Activated CD8-positive, alpha-beta memory T cell treated with anti-CD3 and anti-CD28 coated beads, Interleukin-2, amount 50 U/mL, for 48 hours (primary cell): ENCODE results near the gene OPA3.

Source experiments
- DNase-seq: peaks from one replicate; pipeline ENCODE4 v3.0.0-alpha.2; 2020

The OPA3 gene

DNA sequence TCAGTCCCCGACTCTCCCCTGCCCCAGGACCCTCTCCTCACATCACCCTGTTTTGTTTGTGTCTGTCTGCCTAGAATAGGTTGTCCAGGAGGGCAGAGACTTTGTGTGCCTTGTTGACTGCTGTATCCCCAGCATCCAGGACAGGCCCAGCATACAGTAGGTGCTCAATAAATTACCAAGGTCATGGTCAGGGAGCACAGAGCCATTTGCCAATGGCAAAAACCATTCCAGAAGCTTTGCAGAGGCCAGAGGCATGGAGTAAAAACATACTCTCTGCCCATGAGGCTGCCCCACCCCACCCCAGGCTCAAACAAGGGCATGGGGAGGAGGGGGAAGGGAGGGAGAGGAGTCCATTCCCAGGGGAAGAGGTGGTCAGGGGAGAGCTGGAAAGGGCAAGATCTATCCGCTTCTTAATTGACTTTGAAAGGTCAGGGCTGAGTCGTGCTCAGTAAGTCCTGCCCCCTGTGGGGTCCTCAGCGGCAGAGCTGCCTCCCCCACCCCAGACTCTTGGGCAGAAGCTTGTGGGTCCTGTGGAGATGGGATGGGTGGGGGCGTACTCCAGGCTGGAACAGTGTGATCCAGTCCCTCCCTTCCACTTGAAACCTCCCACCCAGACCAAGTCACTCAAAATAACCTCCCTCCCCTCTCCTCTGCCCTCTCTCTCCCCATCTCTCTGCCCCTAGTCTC, 13.0 kb upstream of the OPA3 start:
- no peak for DNase-seq

DNA sequence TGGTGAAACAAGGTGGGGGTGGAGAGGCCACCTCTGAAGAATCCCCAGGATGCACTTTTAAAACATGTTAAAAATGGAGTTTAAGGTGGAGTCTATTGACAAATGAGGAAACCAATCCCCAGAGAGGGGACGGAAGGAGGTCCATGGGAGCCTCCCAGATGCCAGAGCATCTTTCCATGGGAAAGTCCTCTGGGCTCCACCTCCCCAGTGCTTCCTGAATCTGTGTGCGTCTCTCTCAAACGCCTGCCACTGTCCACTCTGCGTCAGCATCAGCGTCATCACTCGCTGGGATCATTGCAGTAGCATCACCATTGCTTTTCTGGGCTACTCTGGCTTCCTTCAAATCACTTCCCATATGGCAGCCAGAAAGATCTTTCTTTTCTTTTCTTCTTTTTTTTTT, 11.2 kb upstream of the OPA3 start:
- DNase-seq, result no peak

DNA sequence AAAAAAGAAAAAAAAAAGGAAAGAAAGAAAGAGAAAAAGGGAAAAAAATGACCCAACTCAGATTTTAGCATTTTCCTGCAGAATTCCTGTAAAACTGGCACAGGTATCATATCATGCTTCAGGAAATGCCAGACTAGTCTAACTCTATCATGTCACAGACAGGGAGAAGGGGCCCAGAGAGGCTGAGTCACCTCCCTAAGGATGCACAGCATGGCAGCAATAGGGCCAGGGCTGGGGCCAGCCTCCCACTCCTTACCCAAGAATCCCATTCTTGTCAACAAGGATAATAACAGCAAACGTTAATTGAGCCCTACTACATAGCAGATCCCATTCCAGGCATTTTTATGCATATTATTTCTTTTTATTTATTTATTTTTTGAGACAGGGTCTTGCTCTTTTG, 8.9 kb upstream of the OPA3 start:
- no peak for DNase-seq

DNA sequence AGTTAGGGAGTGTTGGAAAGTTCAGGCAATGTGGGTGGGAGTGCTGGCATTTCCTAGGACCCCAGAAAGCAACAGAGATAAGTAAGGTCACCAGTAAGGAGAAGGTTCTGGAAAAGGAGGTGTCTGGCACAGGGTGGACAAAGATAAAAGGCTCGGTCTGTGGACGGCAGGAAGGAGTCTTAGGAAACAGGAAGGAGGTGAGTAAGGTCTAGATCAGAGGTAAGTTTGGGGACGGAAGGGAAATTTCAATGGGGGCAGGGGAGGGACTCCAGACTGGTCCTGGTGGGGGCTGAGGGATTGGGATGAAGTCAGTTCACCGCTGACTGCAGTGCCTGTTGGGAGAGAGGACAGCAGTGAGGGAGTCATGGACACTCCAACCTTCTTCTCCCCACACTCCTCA, 7.8 kb upstream of the OPA3 start:
- no peak for DNase-seq

DNA sequence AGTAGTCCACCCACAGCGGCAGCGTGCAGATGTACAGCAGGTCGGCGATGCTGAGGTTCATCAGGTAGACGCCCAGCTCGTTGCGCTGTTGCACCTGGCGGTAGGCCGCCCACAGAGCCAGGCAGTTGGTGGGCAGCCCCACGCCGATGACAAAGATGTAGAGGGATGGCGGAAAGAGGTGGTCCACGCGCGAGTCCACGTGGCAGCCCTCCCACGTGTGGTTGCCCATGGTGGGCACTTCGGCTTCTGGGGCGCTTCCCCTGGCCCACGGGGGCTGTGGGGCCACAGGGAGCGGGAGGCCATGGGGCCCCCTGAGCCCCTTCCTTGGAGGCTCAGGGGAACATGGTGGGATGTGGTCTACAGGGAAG, 7.0 kb upstream of the OPA3 start:
- no peak for DNase-seq

DNA sequence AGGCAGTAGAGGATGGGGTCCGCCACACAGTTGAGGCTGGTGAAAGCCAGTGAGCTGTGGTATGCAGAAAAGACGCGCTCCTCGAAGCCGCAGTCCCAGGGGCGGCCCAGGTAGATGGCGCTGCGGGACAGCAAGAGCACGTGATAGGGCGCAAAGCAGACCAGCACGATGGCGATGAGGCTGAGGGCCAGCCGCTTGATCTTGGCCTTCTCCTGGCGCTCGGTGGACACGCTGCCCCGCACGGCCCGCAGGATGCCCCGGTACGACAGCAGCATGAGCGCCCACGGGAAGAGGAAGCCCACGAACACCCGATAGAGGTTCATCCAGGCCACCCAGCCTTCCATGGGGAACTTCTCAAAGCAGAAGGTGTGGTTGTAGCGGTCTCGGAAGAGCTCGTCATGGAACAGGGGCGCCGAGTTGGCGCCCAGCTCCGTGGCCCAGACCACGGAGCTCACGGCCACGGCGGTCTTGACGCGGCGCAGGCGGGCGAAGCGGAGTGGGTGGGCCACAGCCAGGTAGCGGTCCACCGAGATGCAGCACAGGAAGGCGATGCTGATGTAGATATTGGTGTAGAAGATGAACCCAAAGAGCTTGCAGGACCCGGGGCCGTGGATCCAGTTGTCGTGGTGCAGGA, 6.5 kb upstream of the OPA3 start:
- DNase-seq, result peak; percentile 71

DNA sequence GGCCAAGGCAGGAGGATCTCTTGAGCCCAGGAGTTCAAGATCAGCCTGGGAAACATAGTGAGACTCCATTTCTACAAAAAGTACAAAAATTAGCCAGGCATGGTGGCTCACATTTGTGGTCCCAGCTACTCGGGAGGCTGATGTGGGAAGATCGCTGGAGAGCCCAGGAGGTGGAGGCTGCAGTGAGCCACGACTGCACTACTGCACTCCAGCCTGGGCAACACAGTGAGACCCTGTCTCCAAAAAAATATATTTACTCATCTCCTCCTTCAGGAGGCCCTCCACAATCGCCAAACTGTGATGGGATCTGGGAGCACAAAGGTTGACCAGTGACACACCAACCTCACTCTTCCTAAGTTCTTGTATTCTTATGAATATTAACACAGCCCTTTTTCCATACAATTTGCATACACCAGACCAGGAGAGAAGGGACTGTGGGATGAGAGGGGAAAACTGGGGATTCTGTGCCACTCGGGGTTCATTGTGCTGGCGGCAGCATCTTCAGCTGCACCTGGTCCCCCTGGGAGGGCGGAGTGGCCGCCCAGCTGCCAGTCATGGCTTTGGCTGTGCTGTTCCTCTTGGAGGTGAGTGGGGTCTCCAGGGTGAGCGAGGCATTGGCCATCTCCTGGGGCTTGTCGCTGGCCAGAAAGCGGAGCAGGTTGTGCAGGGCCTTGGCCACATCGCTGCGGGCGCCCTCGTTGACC, 5.8 kb upstream of the OPA3 start:
- DNase-seq, result no peak

DNA sequence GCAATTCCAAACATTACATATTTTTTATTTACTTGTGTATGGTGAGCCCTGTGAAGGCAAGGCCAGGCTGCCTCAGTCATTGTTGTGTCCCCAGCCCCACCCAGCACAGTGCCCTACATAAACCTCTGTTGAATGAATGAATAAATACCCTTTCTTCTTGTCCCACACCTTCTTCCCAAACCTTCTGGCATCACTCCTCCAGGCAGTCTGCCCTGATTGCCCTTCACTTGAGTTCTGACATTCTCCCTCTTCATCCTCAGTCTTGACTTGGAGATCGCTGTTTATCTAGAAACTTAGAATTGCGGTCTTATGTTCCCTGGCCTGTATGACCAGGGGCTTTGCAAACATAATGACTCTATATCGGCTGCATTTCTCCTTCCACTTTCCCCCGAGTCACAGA, 5.2 kb upstream of the OPA3 start:
- no peak for DNase-seq

DNA sequence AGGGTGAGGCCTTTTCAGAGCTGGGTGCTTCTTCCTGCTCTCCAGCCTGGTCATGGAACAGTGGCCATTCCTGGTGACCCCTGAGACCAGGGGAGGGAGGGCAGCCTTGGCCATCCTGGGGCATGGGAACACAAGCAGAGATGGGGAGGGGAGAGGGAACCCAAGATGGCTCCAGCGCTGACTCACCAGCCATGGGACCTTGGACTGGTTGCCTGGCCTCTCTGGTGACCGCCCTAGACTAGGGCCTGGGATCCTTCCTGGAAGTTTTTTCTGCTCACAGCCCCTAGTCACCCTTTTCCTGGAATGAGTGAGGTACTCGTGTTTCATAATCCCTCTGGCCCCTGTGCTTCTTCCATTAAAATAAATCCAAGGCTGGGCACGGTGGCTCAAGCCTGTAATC, 3.3 kb upstream of the OPA3 start:
- DNase-seq, result no peak

DNA sequence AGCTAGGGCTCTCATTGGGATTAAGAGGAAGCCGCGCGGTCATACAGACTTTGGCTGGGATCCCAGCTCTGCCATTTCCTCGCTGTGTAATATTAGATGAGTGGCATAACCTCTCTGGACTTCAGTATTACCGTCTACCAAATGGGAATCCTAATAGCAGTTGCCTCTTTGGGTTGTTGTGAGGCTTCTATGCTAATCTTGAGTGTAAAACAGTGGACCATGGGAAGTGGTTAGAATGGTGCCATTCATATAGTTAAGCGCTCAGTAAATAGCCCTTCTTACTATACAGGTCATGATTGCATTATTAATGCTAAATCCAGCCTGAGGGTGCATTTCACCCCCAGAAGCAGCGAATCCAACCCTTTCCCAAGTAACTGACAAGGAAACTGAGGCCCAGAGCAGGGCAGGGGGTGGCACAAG, 566 bp upstream of the OPA3 start:
- no peak for DNase-seq

DNA sequence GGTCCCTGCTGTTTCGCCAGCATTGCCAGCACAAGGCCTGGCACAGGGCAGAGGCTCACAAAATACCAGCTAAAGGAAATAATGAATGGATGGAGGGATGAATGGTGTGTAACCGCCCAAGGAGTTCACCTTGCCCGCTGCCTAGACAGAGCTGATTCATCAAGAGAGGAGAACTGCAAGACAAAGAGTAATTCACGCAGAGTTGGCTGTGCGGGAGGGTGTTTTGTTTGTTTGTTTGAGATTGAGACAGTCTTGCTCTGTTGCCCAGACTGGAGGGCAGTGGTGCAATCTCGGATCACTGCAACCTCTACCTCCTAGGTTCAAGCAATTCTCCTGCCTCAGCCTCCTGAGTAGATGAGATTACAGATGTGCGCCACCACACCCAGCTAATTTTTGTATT, 3.0 kb downstream of the OPA3 start:
- no peak for DNase-seq

DNA sequence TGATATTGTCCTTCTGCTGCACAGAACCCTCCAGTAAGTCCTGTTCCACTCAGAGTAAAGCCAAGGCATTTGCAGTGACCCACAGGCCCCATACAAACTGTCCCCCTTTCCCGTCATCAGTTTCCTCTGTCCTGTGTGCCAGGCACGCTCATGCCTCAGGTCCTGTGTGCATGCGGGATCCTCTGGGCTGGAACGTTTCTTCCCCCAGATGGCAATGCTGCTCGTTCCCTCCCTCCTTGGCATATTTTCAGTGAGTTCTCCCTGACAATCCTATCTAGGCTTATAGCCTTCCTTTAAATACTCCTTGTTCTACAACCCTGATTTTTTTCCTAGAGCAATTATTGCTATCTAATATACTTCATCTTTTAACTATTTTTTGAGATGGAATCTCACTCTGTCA, 5.7 kb downstream of the OPA3 start:
- no peak for DNase-seq

DNA sequence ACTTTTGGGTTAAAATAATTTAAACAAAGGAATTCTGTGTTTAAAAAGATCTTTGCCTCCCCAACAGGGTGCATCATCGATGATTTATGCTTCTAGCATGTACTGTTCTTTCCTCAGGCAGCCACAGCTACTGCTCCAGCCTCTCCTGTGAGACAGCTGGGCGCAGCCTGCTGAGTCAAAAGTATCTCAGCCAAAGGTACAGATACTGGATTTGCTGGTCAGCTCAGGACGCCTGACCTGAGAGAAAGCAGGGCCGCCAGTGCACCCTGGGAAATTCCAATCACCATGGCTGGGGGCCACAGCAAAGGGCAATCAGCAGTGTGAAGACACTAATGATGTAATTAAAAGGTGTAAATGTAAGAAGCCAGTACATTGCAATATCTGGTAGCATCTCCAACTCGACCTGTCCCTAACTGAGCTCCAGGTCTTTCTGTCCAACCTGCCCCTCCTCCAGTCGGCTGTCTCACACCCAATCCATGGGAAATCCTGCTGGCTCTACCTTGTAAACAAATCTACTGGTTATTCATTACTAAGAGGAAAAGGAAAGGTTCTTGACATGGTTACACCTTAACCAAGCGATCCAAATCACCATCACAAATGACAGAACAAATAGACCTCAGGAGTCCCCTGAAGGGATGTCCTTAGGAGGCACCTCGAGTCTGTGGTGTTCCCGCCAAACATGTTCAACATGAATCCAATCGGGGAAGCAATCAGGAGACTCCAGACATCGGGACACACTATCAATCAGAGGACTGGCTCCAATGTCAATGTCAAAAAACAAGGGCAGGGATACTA, 7.3 kb downstream of the OPA3 start:
- no peak for DNase-seq

DNA sequence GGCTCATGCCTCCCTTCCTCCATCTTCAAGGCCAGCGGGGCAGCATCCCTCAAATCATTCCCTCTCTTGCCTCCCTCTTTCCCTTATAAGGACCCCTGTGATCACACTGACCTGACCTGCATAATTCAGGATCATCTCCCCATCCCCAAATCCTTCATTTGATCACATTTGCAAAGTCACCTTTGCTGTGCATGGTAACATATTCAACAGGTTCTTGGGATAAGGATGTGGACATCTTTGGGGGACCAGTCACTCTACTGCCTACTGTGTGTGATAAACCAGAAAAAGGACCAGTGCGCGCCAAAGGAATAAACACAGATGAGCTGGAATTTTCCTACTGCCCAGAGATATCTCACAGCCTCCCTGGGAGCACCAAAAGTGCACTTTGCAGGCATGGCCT, 7.9 kb downstream of the OPA3 start:
- DNase-seq, result no peak

DNA sequence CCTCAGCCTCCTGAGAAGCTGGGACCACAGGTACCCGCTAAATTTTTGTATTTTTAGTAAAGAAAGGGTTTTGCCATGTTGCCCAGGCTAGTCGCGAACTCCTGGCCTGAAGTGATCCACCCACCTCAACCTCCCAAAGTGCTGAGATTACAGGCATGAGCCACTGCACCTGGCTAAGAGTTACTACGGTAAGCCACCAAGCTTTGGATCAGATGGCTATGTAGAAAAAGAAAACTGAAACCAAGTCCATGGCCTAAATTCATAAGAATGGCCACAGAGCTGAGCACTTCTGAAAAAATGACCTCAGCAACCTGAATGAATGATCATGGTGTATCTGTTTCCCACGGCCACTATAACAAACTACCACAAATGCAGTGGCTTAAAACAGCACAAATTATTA, 9.4 kb downstream of the OPA3 start:
- no peak for DNase-seq

DNA sequence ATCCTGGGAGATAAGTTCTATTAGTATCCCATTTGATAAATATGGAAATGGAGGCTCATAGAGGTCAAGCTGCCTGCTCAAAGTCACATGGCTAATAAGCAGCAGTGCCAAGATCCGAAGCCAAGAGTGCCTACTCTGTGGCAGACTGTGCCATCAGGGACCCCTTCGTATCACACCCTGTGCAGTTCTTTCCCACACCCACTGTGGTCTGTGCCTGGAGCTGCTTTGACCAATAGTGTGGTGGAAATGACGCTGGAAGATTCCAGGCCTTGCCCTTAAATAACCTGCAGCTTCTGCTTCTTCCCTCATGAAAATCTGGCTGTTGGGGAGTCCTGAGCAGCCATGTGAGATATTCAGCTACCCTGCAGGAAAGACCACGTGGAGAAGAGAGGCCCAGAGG, 10.1 kb downstream of the OPA3 start:
- DNase-seq, result no peak

DNA sequence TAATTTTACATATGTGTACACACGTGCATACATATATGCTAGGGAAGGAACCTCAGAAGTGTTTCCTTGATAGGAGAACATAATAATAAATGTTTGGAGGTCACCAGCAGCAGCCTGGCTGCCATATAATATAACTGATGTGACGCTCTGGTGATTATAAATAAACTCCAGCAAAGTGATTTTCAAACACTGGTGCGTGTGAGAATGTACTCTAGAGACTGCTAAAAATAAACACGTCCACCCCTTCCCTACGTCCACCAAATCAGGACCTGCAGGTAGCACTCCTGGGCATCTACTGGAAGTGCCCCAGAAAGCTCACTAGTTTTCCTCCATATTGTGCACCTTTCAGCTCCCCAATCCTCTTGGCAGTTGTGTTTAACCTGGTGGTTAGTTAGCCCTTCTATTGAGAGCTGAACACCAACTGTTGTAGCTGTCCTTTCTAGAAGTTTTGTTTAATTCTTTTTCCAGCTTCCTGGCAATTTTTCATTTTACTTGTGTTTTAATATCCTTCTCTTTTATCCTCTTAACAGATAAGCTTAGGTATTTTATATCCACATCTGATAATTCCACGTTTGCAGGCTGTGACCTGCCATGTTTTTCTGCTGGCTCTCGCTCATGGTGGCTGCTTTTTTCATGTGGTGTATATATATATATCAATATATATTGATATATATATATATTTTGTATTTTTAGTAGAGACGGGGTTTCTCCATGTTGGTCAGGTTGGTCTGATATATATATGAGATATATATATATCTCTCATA, 13.0 kb downstream of the OPA3 start:
- DNase-seq, result no peak

DNA sequence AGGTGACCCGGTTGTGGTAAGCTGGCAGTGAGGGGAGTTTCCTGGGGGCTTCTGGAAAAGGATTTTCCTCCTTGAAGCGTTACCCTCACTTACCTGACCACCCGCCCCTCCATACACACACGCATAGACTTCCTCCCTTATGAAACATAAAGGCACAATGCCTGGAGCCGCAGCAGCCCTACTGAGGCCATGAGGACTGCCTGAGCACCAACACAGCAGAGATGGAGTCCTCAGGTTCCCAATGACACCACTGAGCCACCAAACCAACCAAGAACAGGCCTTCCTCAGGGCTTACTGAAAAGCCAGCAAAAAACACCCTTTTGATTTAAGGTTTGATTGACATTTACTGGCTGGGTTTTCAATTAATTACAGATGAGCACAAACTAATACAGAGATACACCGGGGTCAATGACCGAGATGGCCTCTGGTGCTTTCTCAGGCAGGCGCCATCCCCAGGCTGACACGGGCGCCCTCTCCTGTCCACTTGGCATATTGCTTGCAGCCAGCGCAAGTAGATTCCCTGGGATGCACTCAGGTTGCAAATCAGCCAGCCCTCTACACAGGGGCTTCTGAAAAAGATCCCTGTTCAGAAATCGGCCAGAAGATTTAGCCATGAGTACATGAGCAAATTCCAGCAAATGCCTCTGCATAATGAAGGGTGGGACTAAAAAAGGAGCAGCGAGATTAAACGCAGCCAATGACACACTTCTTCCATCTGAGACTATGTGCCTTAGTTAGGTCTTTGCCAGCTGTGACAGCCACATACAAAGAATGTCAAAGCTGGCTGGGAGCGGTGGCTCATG, 14.8 kb downstream of the OPA3 start:
- peak; percentile 85 for DNase-seq

DNA sequence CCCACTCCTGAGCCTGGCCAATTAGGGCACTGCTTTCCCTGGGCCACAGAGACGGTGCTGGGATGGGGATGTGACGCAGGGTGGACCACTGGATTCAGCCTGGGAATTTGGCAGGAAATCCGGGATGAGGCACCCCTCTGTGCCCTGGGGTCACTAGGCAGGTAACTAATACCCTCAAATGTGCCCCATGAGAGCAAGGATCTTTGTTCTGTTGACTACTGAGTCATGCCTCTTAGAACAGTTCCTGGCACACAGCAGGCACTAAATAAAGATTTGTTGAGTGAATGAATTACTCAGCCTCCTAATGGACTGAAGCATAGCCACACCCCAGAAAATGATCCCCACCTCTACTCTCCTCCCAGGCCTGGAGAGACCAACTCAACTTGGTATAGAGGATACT, 15.9 kb downstream of the OPA3 start:
- DNase-seq, result no peak

DNA sequence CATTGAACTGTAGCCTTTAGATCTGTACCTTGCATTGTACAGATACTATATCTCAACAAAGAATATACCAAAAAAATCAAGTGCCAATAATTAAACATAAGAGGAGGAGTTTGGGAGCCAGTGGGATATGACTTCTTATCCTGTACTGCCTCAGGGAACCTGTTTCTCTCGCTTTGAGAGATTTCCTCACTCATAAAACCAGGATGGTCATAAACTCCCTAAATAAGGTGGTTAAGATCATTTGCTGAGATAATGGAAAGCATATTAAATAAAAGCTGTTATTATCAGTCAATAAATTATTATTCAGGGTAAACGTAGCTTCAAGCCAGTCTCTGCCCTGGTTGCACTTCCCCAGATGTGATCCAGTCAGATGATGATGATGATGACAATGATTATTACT, 17.0 kb downstream of the OPA3 start:
- DNase-seq, result no peak

DNA sequence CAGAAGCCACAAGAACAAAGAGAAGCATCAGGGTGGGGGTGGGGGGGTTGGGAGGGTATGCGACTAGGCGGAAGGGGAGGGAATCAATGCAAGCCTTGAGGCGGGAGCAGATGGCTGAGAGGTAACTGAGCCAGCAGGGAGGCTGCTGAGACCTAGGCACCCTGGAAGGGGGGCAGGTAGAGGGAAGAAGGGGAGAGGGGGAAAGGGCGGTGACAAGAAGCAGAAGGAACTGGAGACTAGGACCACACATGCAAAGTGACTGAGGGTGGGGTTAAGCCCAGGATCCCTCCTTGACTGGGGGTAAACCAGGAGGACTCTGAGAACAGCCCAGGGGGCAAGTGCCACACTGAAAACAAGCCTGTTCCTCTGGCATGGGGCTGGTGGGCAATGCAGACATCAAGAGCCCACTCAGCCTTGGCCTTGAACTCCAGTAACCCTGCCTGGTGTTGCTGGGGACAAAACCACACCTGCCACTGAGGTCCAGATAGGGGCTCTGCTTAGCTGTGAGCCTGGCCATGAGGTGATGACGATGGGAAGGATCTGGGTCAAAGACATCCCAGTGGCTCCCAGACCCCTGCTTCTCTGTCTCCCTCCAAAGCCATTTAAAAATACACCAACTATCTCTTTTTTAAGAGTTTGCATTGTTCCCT, 20.3 kb downstream of the OPA3 start:
- no peak for DNase-seq

DNA sequence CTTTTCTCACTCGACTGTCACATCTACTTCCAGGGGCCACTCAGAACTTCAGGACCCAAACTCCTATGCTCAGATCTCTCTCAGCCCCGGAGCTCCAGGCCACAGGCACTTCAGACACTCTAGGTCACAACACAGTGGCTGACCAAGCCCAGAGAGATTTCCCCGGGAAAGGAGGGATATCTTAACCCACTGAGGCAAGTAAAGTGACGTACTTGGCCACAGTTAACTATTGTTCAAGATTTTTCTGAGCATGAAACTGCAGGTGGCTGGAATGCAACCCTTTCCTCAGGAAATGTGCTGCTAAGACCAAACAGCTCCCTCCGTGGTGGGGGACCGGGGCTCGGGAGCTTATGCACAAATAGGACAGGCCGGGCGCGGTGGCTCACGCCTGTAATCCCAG, 23.9 kb downstream of the OPA3 start:
- no peak for DNase-seq
